PFSK-1 (cell line): ENCODE results near the gene IFTAP.

ENCODE experiments used
- POLR2AphosphoS5 ChIP-seq: IDR thresholded peaks from 2 replicates; pipeline ENCODE4 v1.6.1; 2012; ENCODE audit warnings: low read depth, mild to moderate bottlenecking, control low read depth, low read length, moderate library complexity
- SIN3A ChIP-seq: IDR thresholded peaks from 2 replicates; pipeline ENCODE4 v1.6.1; 2012; ENCODE audit warnings: mild to moderate bottlenecking, low read length, moderate library complexity, borderline replicate concordance; ENCODE audit not compliant: insufficient read depth
- TAF1 ChIP-seq: IDR thresholded peaks from 2 replicates; pipeline ENCODE4 v1.6.1; 2012; ENCODE audit warnings: low read length, control low read depth, borderline replicate concordance; ENCODE audit not compliant: insufficient read depth

GRCh38 chr11:36565031-36565610, 29.2 kb upstream of the IFTAP start:
- TF ChIP-seq TAF1 (no peak), POLR2AphosphoS5 (no peak), SIN3A (no peak)
